GM12873 (cell line): ENCODE results near the gene F5.

Source experiments
- TF ChIP-seq, protein P1 (sequence below): IDR thresholded peaks from 2 replicates; pipeline ENCODE4 v1.5.1; 2012; ENCODE audit warnings: low read depth, mild to moderate bottlenecking, moderate library complexity, low read length, control low read depth; ENCODE audit not compliant: insufficient read depth; ENCODE audit errors: missing control alignments

F5 gene

DNA sequence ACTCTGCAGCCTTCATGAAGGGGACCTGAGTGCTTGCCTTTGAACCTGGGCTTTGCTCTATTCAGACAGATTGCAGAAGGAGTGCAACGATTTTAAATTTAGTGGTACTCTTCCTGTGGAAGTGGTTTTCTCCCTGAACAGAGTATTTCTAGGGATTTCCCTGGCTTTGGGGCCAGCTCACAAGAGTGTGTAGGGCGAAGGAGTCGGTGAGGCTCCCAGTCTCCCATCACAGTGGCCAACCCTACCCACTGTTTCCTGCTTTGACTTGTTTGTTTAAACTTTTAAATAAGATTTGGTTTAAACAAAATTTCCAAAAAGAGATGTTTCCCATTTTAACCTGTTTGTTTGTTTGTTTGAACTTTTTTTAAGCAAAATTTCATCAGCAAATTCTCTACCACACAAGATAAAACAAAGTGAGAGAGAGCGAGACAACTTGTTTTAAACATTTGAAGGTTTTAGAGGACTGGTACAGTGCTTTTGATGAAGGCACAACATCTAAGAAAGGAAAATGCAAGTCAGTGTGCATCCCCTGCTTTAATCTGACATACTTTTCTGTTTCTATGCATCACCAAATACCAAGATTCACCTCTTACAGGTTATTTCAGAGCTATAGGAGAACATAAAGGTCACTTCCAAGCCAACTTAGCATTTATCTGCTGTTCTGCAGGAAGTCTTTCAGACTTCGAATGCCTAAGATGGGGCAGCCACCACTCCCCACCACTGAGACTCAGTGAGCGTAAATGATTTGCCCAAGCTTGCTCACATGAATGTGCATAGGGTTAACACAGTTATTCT, 37.0 kb upstream of the F5 start:
- TF ChIP-seq, protein P1, sequence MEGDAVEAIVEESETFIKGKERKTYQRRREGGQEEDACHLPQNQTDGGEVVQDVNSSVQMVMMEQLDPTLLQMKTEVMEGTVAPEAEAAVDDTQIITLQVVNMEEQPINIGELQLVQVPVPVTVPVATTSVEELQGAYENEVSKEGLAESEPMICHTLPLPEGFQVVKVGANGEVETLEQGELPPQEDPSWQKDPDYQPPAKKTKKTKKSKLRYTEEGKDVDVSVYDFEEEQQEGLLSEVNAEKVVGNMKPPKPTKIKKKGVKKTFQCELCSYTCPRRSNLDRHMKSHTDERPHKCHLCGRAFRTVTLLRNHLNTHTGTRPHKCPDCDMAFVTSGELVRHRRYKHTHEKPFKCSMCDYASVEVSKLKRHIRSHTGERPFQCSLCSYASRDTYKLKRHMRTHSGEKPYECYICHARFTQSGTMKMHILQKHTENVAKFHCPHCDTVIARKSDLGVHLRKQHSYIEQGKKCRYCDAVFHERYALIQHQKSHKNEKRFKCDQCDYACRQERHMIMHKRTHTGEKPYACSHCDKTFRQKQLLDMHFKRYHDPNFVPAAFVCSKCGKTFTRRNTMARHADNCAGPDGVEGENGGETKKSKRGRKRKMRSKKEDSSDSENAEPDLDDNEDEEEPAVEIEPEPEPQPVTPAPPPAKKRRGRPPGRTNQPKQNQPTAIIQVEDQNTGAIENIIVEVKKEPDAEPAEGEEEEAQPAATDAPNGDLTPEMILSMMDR, result no peak

DNA sequence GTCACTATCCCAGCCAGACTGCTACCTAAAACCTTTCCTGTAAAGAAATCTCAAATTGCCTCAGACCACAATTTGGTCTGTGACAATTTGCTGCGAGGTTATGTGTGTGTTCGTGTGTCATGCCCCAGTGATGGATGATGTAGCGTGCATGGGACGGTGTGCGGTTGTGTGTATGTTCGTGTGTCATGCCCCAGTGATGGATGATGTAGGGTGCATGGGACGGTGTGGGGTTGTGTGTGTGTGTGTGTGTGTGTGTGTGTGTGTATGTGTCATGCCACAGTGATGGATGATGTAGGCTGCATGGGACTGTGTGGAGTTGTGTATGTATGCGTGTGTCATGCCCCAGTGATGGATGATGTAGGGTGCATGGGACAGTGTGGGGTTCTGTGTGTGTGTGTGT, 34.3 kb upstream of the F5 start:
- TF ChIP-seq, protein P1, result no peak

DNA sequence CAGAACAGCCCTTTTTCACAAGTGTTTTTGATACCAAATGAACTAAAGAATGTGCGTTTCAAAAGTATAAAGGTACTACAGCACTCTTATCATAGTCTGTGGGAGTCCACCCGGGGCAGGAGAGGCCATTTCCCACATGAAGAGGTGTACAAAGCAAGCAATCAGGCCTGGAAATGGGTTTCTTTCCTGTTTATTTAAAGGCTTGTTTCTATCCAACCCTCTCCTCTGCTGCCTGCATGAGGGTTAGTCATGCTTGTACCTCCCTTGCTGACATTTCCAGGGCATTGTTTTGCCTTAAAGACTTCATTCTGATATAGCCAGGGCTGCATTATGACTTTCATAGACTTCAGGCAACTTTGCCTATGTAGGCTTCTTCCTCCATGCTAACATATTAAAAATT, 32.1 kb upstream of the F5 start:
- TF ChIP-seq, protein P1, result no peak

DNA sequence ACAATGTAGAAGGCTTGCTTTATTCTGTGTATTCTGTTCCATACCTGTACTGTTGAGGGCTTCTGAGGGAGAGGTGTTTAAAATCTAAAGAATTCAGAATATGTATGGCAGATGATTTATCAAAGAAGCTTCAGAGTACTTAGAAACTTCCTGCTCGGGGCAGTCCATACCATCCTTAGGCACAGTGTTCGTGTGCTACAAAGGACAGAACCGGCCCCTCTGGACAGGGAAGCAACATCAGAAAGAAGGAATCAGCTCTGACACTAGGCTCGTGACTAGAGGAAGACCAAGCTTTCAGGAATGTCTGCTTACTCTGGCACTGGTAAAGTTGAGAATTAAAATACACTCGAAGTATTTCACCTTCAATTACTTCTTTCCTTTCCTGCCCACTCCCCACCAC, 29.5 kb upstream of the F5 start:
- TF ChIP-seq, protein P1, result no peak

DNA sequence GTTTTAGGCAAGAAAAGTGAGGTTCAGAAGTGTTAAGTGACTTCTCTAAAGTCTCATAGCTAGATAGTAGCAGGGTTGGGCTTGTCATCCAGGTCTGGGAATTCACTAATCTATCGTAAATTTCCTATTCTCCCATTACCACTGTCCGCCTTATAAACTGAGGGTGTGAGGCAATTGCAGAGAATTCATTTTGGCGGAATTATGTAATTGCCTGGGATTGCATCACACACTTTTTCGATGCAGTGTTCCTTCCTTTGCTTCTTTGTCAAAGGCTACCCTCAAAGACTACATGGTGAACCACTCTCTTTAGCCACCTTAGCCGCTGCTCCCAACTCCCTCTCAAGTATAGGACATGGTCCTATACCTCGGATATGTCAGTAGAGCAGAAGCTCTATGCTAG, 24.6 kb upstream of the F5 start:
- TF ChIP-seq, protein P1, result no peak

DNA sequence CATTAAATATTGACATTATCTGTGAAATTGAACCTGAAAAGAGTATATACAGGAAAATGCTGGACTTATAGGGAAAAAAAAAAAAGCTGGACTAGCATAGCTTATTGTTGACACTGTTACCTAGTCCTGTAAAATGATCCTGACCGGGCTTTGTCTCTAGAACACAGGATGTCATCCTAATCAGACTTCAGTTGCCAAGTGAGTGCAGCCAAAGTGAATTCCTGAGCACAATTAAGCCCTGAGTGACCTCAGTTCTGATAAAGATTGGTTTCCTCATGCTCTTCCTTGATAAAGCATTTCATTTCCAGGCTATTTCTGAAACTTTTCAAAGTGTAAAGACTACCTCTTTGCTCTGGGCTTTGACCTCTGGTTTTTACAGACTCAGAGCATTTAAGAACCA, 23.8 kb upstream of the F5 start:
- TF ChIP-seq, protein P1, result no peak

DNA sequence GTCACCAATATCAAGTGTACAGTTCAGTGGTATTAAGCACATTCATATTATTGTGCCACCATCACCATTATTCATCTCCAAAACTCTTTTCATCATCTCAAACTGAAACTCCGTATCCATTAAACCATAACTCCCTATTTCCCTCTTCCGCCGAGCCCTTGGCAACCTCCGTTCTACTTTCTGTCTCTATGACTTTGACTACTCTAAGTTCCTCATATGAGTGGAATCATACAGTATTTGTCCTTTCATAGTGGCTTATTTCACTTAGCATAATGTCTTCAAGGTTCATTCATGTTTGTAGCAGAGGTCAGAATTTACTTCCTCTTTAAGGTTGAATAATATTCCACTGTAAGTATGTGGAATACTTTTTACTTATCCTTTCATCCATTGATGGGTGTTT, 21.9 kb upstream of the F5 start:
- TF ChIP-seq, protein P1, result no peak
